H1 (cell line): ENCODE results near the gene TSHZ2. TPM values are rescaled to one million over a fixed set of nuclear protein-coding genes. Genes with fewer than 3 reads are reported as not detected.

ENCODE experiments used
- BRCA1 ChIP-seq: IDR thresholded peaks from 2 replicates; pipeline ENCODE4 v1.6.1; 2012; ENCODE audit warnings: low read depth, low read length, improper control_type of control experiment
- CBX8 ChIP-seq: fragments of 300-800, 300-1000 bp; sonication (generic); IDR thresholded peaks from 2 replicates; pipeline ENCODE4 v1.7.1; 2016; ENCODE audit warnings: low read depth, low read length, borderline replicate concordance
- EGR1 ChIP-seq: IDR thresholded peaks from 2 replicates; pipeline ENCODE4 v1.6.1; 2011; ENCODE audit warnings: low read depth, low read length, borderline replicate concordance
- JUN ChIP-seq: IDR thresholded peaks from 2 replicates; pipeline ENCODE4 v1.6.1; 2011; ENCODE audit warnings: low read depth, mild to moderate bottlenecking, improper control_type of control experiment, low read length
- KDM4A ChIP-seq: IDR thresholded peaks from one replicate; pipeline ENCODE4 v1.7.1; 2012; ENCODE audit warnings: low read depth, mild to moderate bottlenecking, moderate library complexity, low read length, inconsistent platforms; ENCODE audit not compliant: severe bottlenecking
- NANOG ChIP-seq: IDR thresholded peaks from 2 replicates; pipeline ENCODE4 v1.6.1; 2011; ENCODE audit warnings: low read length, low read depth, mild to moderate bottlenecking, inconsistent platforms; ENCODE audit not compliant: insufficient read depth, poor library complexity, severe bottlenecking
- NRF1 ChIP-seq: IDR thresholded peaks from 2 replicates; pipeline ENCODE4 v1.6.1; 2011; ENCODE audit warnings: mild to moderate bottlenecking, low read depth, low read length, improper control_type of control experiment
- RAD21 ChIP-seq, 2 experiments: IDR thresholded peaks in 1 of 2; conservative IDR thresholded peaks in 1 of 2; 2 replicates each; pipeline ENCODE4 v1.6.1; 2011; ENCODE audit warnings: low read depth in 2 of 2, low read length in 2 of 2, improper control_type of control experiment in 1 of 2, inconsistent platforms in 1 of 2, mild to moderate bottlenecking in 1 of 2, moderate library complexity in 1 of 2
- RBBP5 ChIP-seq: IDR thresholded peaks from 2 replicates; pipeline ENCODE4 v1.7.1; 2012; ENCODE audit warnings: low read depth, mild to moderate bottlenecking, inconsistent platforms, low read length, moderate library complexity, borderline replicate concordance
- TBP ChIP-seq: IDR thresholded peaks from 2 replicates; pipeline ENCODE4 v1.6.1; 2011; ENCODE audit warnings: low read depth, low read length, improper control_type of control experiment
- polyA plus RNA-seq, 7 experiments: library from polyadenylated mRNA; depleted of rRNA in 3 of 7; stranded (reverse) in 5 of 7; unstranded in 2 of 7; fragments of >200 nt in 5 of 7; fragments of 200-250 nt in 2 of 7; gene quantifications; 1 replicate in 5 of 7; 2 replicates in 1 of 7; 4 replicates in 1 of 7; pipeline versions ENCODE4 v1.2.1 to v1.2.3, GENCODE V29; 2011 to 2013; ENCODE audit warnings: missing spikeins in 2 of 7, mixed read lengths in 2 of 7
- total RNA-seq: library from RNA; stranded (reverse); fragmentation: NEBNext Ultra II Directional; extraction: Animal tissue kit (Norgen Biotek cat#: 25700); gene quantifications from 2 replicates; pipeline ENCODE4 v1.2.1, GENCODE V29; 2021

Gene TSHZ2
- total and polyA plus RNA-seq, 2 of the 8 experiments (the other 6 are each of a cell fraction or from before 2014, with no cell fraction given): 0.14 to 0.30 TPM

- TF ChIP-seq RAD21 (IDR thresholded peaks at IDR 0.05 in 1 of 2, conservative IDR thresholded peaks at IDR 0.05 in 1 of 2; ENCODE audit: low read depth in 2 of 2, low read length in 2 of 2): no peak
- TF ChIP-seq JUN: no peak
- no peak for TF ChIP-seq CBX8
- no peak for TF ChIP-seq RBBP5
- TF ChIP-seq EGR1: no peak
- TF ChIP-seq NANOG: no peak
- TF ChIP-seq TBP: no peak
- TF ChIP-seq KDM4A: no peak
- no peak for TF ChIP-seq BRCA1
- TF ChIP-seq NRF1: no peak
These were observed 56.3 kb downstream of the TSHZ2 start (continued) for GRCh38 chr20:53028337-53029007.
